ENCODE measurements around the gene TMEM59. TPM values are rescaled to one million over a fixed set of nuclear protein-coding genes. Genes with fewer than 3 reads are reported as not detected.

TMEM59 gene
- total RNA-seq, 1 experiment from 2014 or later: 177 TPM

DNA sequence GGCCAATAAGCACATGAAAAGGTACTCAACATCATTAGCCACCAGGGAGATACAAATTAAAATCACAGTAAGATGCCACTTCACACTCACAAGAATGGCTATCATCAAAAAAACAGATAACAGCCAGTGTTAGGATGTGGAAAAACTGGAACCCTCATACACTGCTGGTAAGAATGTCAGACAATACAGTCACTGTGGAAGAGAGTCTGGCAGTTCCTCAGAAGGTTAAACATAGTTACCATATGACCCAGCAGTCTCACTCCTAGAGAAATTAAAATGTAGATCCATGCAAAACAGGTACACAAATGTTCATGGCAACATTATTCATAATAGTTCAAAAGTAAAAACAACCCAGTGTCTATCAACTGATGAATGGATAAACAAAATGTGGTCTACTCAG lies 68.3 kb downstream of the TMEM59 start:
- no peak for DNase-seq (ENCODE audit: low read depth)

GRCh38 chr1:53982763-53983104 lies 70.3 kb downstream of the TMEM59 start:
- DNase-seq (ENCODE audit: low read depth): no peak

GRCh38 chr1:53982034-53982762 lies 70.8 kb downstream of the TMEM59 start:
- peak; percentile 27 for DNase-seq (ENCODE audit: low read depth)

GRCh38 chr1:53981220-53981619 lies 71.8 kb downstream of the TMEM59 start:
- peak; percentile 15 for DNase-seq (ENCODE audit: low read depth)

GRCh38 chr1:53979712-53980450 lies 73.1 kb downstream of the TMEM59 start:
- no peak for DNase-seq (ENCODE audit: low read depth)

Other genes starting within 250 kb of the TMEM59 start
- 78.3 and 89.1 TPM in 2 replicates for gene NDC1, start 214.9 kb downstream of the TMEM59 start, total RNA-seq (2014; rRNA removed; shearing (Covaris generic))
- gene YIPF1, start 163.4 kb downstream of the TMEM59 start, total RNA-seq (2014; rRNA removed; shearing (Covaris generic)): 19.7 and 20.9 TPM in 2 replicates
- gene DIO1, start 159.0 kb downstream of the TMEM59 start, total RNA-seq (2014; rRNA removed; shearing (Covaris generic)): not detected in 2 replicates
- 57.0 and 67.2 TPM in 2 replicates for gene IFT25, start 107.5 kb downstream of the TMEM59 start, total RNA-seq (2014; rRNA removed; shearing (Covaris generic))
- gene LRRC42, start 106.9 kb downstream of the TMEM59 start, total RNA-seq (2014; rRNA removed; shearing (Covaris generic)): 39.8 and 43.8 TPM in 2 replicates
- gene LDLRAD1, start 35.0 kb downstream of the TMEM59 start, total RNA-seq (2014; rRNA removed; shearing (Covaris generic)): not detected in 2 replicates
- gene TCEANC2, start 404 bp upstream of the TMEM59 start, total RNA-seq (2014; rRNA removed; shearing (Covaris generic)): 4.9 and 5.0 TPM in 2 replicates
- gene CDCP2, start 99.8 kb upstream of the TMEM59 start, total RNA-seq (2014; rRNA removed; shearing (Covaris generic)): not detected in 2 replicates
- 3.8 and 8.9 TPM in 2 replicates for gene CYB5RL, start 146.8 kb upstream of the TMEM59 start, total RNA-seq (2014; rRNA removed; shearing (Covaris generic))
- 170 TPM in 2 replicates for gene MRPL37, start 147.0 kb upstream of the TMEM59 start, total RNA-seq (2014; rRNA removed; shearing (Covaris generic))